SU-DHL-6 (cell line): ENCODE measurements around the gene ANKRD13B.

Source experiments
- H2AFZ ChIP-seq: fragments of 200-600 bp; sonication (generic); 2 replicates; pipeline ENCODE4 v1.6.1; 2014; ENCODE audit warnings: low read depth, mild to moderate bottlenecking, moderate library complexity, mixed read lengths, antibody characterized with exemption, low read length; ENCODE audit not compliant: severe bottlenecking
- H3F3A ChIP-seq: fragments of 200-600 bp; shearing (Covaris generic); 2 replicates; pipeline ENCODE4 v1.6.0; 2016; ENCODE audit warnings: antibody characterized with exemption, mild to moderate bottlenecking; ENCODE audit not compliant: insufficient read depth
- H3K27ac ChIP-seq: fragments of 200-600 bp; sonication (generic); 2 replicates; pipeline ENCODE4 v1.5.1; 2016; ENCODE audit warnings: low read depth, mild to moderate bottlenecking, low read length, moderate library complexity, mixed read lengths
- H3K27me3 ChIP-seq: fragments of 200-600 bp; sonication (generic), shearing (Covaris generic); 2 replicates; pipeline ENCODE4 v1.6.0; 2014; ENCODE audit warnings: mild to moderate bottlenecking, low read length
- H3K36me3 ChIP-seq: fragments of 200-600 bp; sonication (generic); 2 replicates; pipeline ENCODE4 v1.6.1; 2014; ENCODE audit warnings: mild to moderate bottlenecking, low read length, mixed read lengths
- H3K4me2 ChIP-seq: fragments of 300-600, 200-600 bp; shearing (Covaris generic), sonication (generic); 2 replicates; pipeline ENCODE4 v1.6.0; 2014; ENCODE audit warnings: low read length, low read depth, mild to moderate bottlenecking; ENCODE audit not compliant: poor library complexity, severe bottlenecking
- H3K4me3 ChIP-seq: fragments of 200-600 bp; sonication (generic); 2 replicates; pipeline ENCODE4 v1.5.1; 2014; ENCODE audit warnings: antibody characterized with exemption, low read length, mild to moderate bottlenecking, mixed read lengths; ENCODE audit not compliant: insufficient read depth, poor library complexity, severe bottlenecking
- H3K79me2 ChIP-seq: fragments of 200-600 bp; sonication (generic); 2 replicates; pipeline ENCODE4 v1.6.1; 2014; ENCODE audit warnings: mild to moderate bottlenecking, low read length, moderate library complexity; ENCODE audit not compliant: insufficient read depth
- H3K9ac ChIP-seq: fragments of 200-600 bp; sonication (generic); 2 replicates; pipeline ENCODE4 v1.7.0; 2014; ENCODE audit warnings: mild to moderate bottlenecking, low read length
- H3K9me2 ChIP-seq: fragments of 200-600 bp; sonication (generic); replicated peaks from 2 replicates; pipeline ENCODE4 v1.6.1; 2014; ENCODE audit warnings: low read length; ENCODE audit not compliant: insufficient read depth
- H3K9me3 ChIP-seq: fragments of 200-600 bp; sonication (generic); 2 replicates; pipeline ENCODE4 v1.6.1; 2014; ENCODE audit warnings: low read length, mixed read lengths; ENCODE audit not compliant: insufficient read depth
- H4K20me1 ChIP-seq: fragments of 200-600 bp; sonication (generic); 2 replicates; pipeline ENCODE4 v1.6.1; 2014; ENCODE audit warnings: low read depth, mild to moderate bottlenecking, antibody characterized with exemption, low read length, moderate library complexity, mixed read lengths
- EZH2phosphoT487 ChIP-seq: fragments of 200-600 bp; sonication (generic), shearing (Covaris generic); conservative IDR thresholded peaks from 2 replicates; pipeline ENCODE4 v1.6.1; 2018; ENCODE audit warnings: mild to moderate bottlenecking, antibody characterized with exemption, low read length, moderate library complexity, mixed read lengths
- TF ChIP-seq, protein P1 (sequence below): fragments of 200-600 bp; sonication (generic); IDR thresholded peaks from one replicate; pipeline ENCODE4 v1.5.1; 2017; ENCODE audit warnings: antibody characterized with exemption, mild to moderate bottlenecking, low read length, moderate library complexity; ENCODE audit not compliant: insufficient read depth, poor library complexity, severe bottlenecking

ANKRD13B gene

DNA sequence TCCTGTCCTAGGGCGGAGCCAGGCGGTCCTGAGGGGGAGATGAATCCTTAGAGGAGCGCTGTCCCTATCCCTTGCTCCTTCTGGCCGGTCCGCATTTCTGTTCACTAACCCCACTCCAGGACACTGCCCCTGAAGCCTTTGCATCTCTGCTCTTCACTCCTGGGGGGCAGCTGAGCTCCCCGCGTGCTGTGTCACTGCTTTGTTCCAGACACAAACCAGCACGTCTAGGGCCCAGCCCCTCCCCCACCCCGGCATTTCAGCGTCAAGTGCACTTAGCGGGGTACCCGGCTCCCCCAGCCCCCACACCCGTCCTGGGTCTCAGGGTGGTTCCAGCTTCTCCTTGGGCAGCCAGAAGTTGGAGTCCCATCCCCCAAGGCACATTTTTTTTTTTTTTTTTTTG, 20.9 kb downstream of the ANKRD13B start:
- no peak overlapping the region for H3K9ac ChIP-seq
- no peak for TF ChIP-seq EZH2phosphoT487
- TF ChIP-seq, protein P1, sequence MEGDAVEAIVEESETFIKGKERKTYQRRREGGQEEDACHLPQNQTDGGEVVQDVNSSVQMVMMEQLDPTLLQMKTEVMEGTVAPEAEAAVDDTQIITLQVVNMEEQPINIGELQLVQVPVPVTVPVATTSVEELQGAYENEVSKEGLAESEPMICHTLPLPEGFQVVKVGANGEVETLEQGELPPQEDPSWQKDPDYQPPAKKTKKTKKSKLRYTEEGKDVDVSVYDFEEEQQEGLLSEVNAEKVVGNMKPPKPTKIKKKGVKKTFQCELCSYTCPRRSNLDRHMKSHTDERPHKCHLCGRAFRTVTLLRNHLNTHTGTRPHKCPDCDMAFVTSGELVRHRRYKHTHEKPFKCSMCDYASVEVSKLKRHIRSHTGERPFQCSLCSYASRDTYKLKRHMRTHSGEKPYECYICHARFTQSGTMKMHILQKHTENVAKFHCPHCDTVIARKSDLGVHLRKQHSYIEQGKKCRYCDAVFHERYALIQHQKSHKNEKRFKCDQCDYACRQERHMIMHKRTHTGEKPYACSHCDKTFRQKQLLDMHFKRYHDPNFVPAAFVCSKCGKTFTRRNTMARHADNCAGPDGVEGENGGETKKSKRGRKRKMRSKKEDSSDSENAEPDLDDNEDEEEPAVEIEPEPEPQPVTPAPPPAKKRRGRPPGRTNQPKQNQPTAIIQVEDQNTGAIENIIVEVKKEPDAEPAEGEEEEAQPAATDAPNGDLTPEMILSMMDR = no peak
- H3K9me3 ChIP-seq = no peaks in the 10 kb centered on the region
- no peak overlapping the region for H3K27ac ChIP-seq
- peak overlapping the region; percentile 23 for H3K4me2 ChIP-seq
- no peaks in the 10 kb centered on the region for H3F3A ChIP-seq
- H4K20me1 ChIP-seq = no peaks in the 10 kb centered on the region
- no peaks in the 10 kb centered on the region for H3K27me3 ChIP-seq
- no peaks in the 10 kb centered on the region for H3K9me2 ChIP-seq
- H3K36me3 ChIP-seq = no peaks in the 10 kb centered on the region
- no peak overlapping the region for H3K4me3 ChIP-seq
- H2AFZ ChIP-seq = no peak overlapping the region
- H3K79me2 ChIP-seq = no peaks in the 10 kb centered on the region

DNA sequence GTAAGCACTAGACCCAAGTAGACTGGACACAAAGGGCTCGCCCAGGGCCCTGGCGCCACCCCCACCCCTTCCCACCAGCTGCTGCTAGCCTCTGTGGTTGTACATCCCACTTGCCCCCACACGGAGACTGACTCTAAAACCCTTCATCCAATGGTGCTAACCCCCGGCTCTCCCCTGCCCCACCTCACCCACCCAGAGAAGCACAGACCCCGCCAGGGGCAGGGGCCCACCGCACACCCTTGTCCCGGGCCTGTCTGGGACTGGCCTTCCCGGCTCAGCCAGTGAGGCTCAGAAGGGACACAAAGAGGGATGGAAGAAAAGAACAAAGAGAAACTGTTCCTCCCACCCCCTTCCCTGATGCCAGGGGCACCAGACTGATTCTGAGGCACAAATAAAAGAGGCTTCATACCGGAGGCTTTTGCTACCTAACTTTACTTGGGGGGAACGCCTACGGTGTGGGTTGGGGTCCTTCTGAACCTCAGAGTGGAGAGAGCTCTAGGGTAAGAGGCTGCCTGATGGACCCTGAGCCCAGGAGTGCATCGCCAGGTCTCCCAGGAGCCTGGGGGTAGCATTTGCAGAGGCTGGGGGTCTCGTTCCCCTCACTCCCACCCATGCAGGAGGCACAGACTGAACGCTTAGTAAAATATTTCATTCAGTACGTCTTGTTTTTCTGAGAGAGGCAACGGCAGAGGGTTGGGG, 21.6 kb downstream of the ANKRD13B start:
- H3K27ac ChIP-seq = no peak overlapping the region
- H3K9me3 ChIP-seq = no peaks in the 10 kb centered on the region
- TF ChIP-seq, protein P1 = no peak
- no peak for TF ChIP-seq EZH2phosphoT487
- no peaks in the 10 kb centered on the region for H3K9me2 ChIP-seq
- no peak overlapping the region for H2AFZ ChIP-seq
- peak overlapping the region; percentile 59 for H3K4me2 ChIP-seq
- no peaks in the 10 kb centered on the region for H3K36me3 ChIP-seq
- no peak overlapping the region for H3K9ac ChIP-seq
- no peaks in the 10 kb centered on the region for H3K79me2 ChIP-seq
- H3F3A ChIP-seq = no peaks in the 10 kb centered on the region
- H4K20me1 ChIP-seq = no peaks in the 10 kb centered on the region
- no peaks in the 10 kb centered on the region for H3K27me3 ChIP-seq
- no peak overlapping the region for H3K4me3 ChIP-seq

DNA sequence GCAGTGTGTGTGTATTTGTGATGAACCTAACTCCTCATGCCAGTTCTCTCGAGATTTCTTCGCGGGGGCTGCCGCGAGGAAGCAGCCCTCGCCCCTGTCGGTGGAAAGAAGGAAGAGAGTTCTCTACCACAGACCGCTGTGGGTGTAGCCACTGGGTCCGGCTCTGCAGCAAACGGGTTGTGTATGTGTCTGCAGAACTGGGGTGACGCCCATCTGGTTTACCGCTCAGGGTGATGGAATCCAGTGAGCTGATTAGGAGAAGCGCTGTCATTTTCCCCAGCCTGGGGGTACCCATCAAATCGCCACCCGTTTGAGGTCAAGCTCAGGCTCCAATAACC, 22.1 kb downstream of the ANKRD13B start:
- H3K79me2 ChIP-seq = no peaks in the 10 kb centered on the region
- no peak overlapping the region; the same call in 1 of the 2 replicates for H3K9ac ChIP-seq
- H2AFZ ChIP-seq = no peak overlapping the region
- no peaks in the 10 kb centered on the region for H3F3A ChIP-seq
- H3K4me3 ChIP-seq = peak overlapping the region; percentile 32
- TF ChIP-seq, protein P1 = no peak
- TF ChIP-seq EZH2phosphoT487 = no peak
- no peak overlapping the region for H3K27ac ChIP-seq
- H3K27me3 ChIP-seq = no peaks in the 10 kb centered on the region
- peak overlapping the region; percentile 59 for H3K4me2 ChIP-seq
- no peaks in the 10 kb centered on the region for H3K9me2 ChIP-seq
- H3K36me3 ChIP-seq = no peaks in the 10 kb centered on the region
- no peaks in the 10 kb centered on the region for H4K20me1 ChIP-seq
- no peaks in the 10 kb centered on the region for H3K9me3 ChIP-seq
